Stromal cell of bone marrow (primary cell): ENCODE measurements around the gene POM121.
"Not testable (repeated sequence)": the region's sequence is repeated elsewhere in the genome, so short reads cannot be mapped to it uniquely, and the experiment has no call there.

Source experiments
- DNase-seq: peaks from one replicate; pipeline ENCODE4 v3.0.0-alpha.2; 2012; ENCODE audit warnings: low read depth

POM121 gene

DNA sequence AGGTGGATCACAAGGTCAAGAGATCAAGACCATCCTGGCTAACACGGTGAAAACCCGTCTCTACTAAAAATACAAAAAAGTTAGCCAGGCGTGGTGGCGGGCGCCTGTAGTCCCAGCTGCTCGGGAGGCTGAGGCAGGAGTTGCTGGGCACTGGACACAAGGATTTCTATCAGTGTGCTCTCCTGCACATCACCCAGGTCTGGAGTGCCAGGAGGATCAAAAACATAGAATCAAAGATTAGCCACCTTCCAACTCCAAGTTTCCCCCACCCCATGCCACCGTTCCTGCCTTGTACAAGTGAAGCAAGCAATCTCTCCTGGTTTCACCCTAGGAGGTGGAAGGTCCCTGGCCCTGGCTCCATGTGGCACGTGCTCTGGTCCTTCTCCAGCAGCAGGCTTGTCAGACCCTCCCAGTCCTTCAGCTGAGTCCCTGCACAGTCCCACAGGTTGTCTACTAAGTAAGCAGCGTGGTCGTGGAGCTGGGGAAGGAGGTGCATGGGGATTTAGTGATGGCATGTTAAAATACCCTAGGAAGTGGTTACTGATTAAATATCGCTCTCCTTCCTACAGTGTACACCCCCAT, 73.1 kb downstream of the POM121 start:
- not testable (repeated sequence) for DNase-seq
